DLD1 (cell line): ENCODE results near the gene SNTG2.

ENCODE experiments used
- in situ Hi-C: cut with HindIII; loops from 2 replicates; pipeline ENCODE4 v1.10.0; 2017; ENCODE audit warnings: low sequenced_read_pairs

SNTG2 gene

GRCh38 chr2:987789-988188 is 37.1 kb downstream of the SNTG2 start:
- in situ Hi-C loops = no loop called here

- in situ Hi-C loops = no loop called here
Measured at GRCh38 chr2:989781-990467, 39.3 kb downstream of the SNTG2 start.

GRCh38 chr2:990970-991369 is 40.3 kb downstream of the SNTG2 start:
- in situ Hi-C loops = no loop called here

- in situ Hi-C loops = no loop called here
Measured at GRCh38 chr2:1002350-1002749, 51.7 kb downstream of the SNTG2 start.

GRCh38 chr2:1004398-1004797 is 53.7 kb downstream of the SNTG2 start:
- in situ Hi-C loops = no loop called here

GRCh38 chr2:1010415-1010930 is 59.8 kb downstream of the SNTG2 start:
- in situ Hi-C loops = no loop called here

GRCh38 chr2:1011006-1011405 is 60.4 kb downstream of the SNTG2 start:
- in situ Hi-C loops = no loop called here

GRCh38 chr2:1011985-1012384 is 61.3 kb downstream of the SNTG2 start:
- in situ Hi-C loops = no loop called here

- in situ Hi-C loops = no loop called here
Measured at GRCh38 chr2:1014802-1015201, 64.2 kb downstream of the SNTG2 start.

GRCh38 chr2:1016500-1016899 is 65.9 kb downstream of the SNTG2 start:
- in situ Hi-C loops = no loop called here

- in situ Hi-C loops = no loop called here
Measured at GRCh38 chr2:1017827-1018226, 67.2 kb downstream of the SNTG2 start.

GRCh38 chr2:1020206-1020605 is 69.6 kb downstream of the SNTG2 start:
- in situ Hi-C loops = no loop called here

- in situ Hi-C loops = no loop called here
Measured at GRCh38 chr2:1022178-1022577, 71.5 kb downstream of the SNTG2 start.

- in situ Hi-C loops = no loop called here
Measured at GRCh38 chr2:1024981-1025380, 74.3 kb downstream of the SNTG2 start.

GRCh38 chr2:1026141-1026540 is 75.5 kb downstream of the SNTG2 start:
- in situ Hi-C loops = no loop called here

- in situ Hi-C loops = no loop called here
Measured at GRCh38 chr2:1028831-1029230, 78.2 kb downstream of the SNTG2 start.

GRCh38 chr2:1032030-1032429 is 81.4 kb downstream of the SNTG2 start:
- in situ Hi-C loops = no loop called here

- in situ Hi-C loops = no loop called here
Measured at GRCh38 chr2:1033069-1033468, 82.4 kb downstream of the SNTG2 start.

- in situ Hi-C loops = no loop called here
Measured at GRCh38 chr2:1037066-1037465, 86.4 kb downstream of the SNTG2 start.

- in situ Hi-C loops = no loop called here
Measured at GRCh38 chr2:1039549-1039948, 88.9 kb downstream of the SNTG2 start.

- in situ Hi-C loops = no loop called here
Measured at GRCh38 chr2:1041012-1041805, 90.6 kb downstream of the SNTG2 start.

GRCh38 chr2:1045109-1045508 is 94.5 kb downstream of the SNTG2 start:
- in situ Hi-C loops = no loop called here
